A549 (cell line): ENCODE data around the gene PPP2R2D. TPM values are rescaled to one million over a fixed set of nuclear protein-coding genes. Genes with fewer than 3 reads are reported as not detected.

ENCODE experiments used
- ATAC-seq, 2 experiments: fragments of 200-7000 bp in 1 of 2; fragments of >200 bp in 1 of 2; cut with Nextera tagmentation in 1 of 2; cut with Tn5 transposase in 1 of 2; 3 replicates each; pipeline versions ENCODE4 v1.8.0 to v1.9.1; 2018 to 2020; ENCODE audit warnings: mild to moderate bottlenecking in 1 of 2, moderate library complexity in 1 of 2
- CTCF ChIA-PET: fragments of 300-600 bp; sonication (Branson Sonifier 250); formaldehyde crosslinking; extraction: SDS; loops from one replicate; lab custom pipeline; 2021; ENCODE audit warnings: antibody characterized with exemption, inconsistent platforms; lab: Yijun Ruan, JAX
- POLR2A ChIA-PET: fragments of 350-600 bp; formaldehyde crosslinking; extraction: SDS; loops from one replicate; lab custom pipeline; 2021; ENCODE audit warnings: antibody characterized with exemption, inconsistent platforms; lab: Yijun Ruan, JAX
- DNase-seq, 2 experiments: peaks; one replicate each; pipeline versions ENCODE4 v3.0.0 to v3.0.0-alpha.2; 2011 to 2016; ENCODE audit warnings: low read depth in 1 of 2, low spot score in 1 of 2
- FAIRE-seq: peaks from 2 replicates; lab custom pipeline; 2011; peaks lifted over from hg19 to GRCh38; lab: Jason Lieb, UNC
- H3K27ac ChIP-seq, 2 experiments: fragments of >200 bp; sonication (Bioruptor Twin); formaldehyde crosslinking; 3 replicates each; pipeline ENCODE4 v1.5.1; 2016 to 2017
- H3K4me1 ChIP-seq: fragments of >200 bp; sonication (Bioruptor Twin); formaldehyde crosslinking; 3 replicates; pipeline ENCODE4 v1.6.1; 2016
- H3K4me2 ChIP-seq: fragments of >200 bp; sonication (Bioruptor Twin); formaldehyde crosslinking; 3 replicates; pipeline ENCODE4 v1.6.1; 2016
- H3K4me3 ChIP-seq: fragments of >200 bp; sonication (Bioruptor Twin); formaldehyde crosslinking; 3 replicates; pipeline ENCODE4 v1.5.1; 2016
- H3K9me3 ChIP-seq: fragments of >200 bp; sonication (Bioruptor Twin); formaldehyde crosslinking; 3 replicates; pipeline ENCODE4 v1.6.1; 2016
- BHLHE40 ChIP-seq: IDR thresholded peaks from 2 replicates; pipeline ENCODE4 v1.6.1; 2012; ENCODE audit warnings: low read depth, low read length, inconsistent platforms
- CEBPB ChIP-seq, 2 experiments: fragments of >200 bp in 1 of 2; sonication (Bioruptor Twin) in 1 of 2; formaldehyde crosslinking in 1 of 2; IDR thresholded peaks; 2 replicates each; pipeline ENCODE4 v1.6.1; 2012 to 2016
- CHD4 ChIP-seq: fragments of 200-600 bp; sonication (generic); IDR thresholded peaks from 2 replicates; pipeline ENCODE4 v1.6.1; 2016; ENCODE audit warnings: antibody characterized with exemption, mild to moderate bottlenecking, borderline replicate concordance
- EHF ChIP-seq: fragments of 250-450 bp; sonication (Bioruptor Pico); IDR thresholded peaks from 2 replicates; pipeline ENCODE4 v1.5.0; 2020; ENCODE audit warnings: mild to moderate bottlenecking
- EHMT2 ChIP-seq: fragments of 200-600 bp; sonication (generic); IDR thresholded peaks from 2 replicates; pipeline ENCODE4 v1.6.1; 2016; ENCODE audit warnings: antibody characterized with exemption, low read depth, mild to moderate bottlenecking, moderate library complexity
- EP300 ChIP-seq, 2 experiments: fragments of >200 bp; sonication (Bioruptor Twin); formaldehyde crosslinking; IDR thresholded peaks; 2 replicates in 1 of 2; 3 replicates in 1 of 2; pipeline ENCODE4 v1.6.1; 2016 to 2017
- FOSL2 ChIP-seq, 2 experiments: fragments of 450-650 bp in 1 of 2; fragments of >200 bp in 1 of 2; sonication (Bioruptor Twin) in 1 of 2; formaldehyde crosslinking; IDR thresholded peaks; 2 replicates each; pipeline versions ENCODE4 v1.5.0 to v1.6.1; 2016 to 2020; ENCODE audit warnings: mild to moderate bottlenecking in 1 of 2, moderate library complexity in 1 of 2
- FOXS1 ChIP-seq: fragments of 250-450 bp; sonication (Bioruptor Pico); IDR thresholded peaks from 2 replicates; pipeline ENCODE4 v1.5.0; 2020; ENCODE audit warnings: mild to moderate bottlenecking, moderate library complexity
- HDAC2 ChIP-seq: fragments of 200-600 bp; sonication (generic); IDR thresholded peaks from 2 replicates; pipeline ENCODE4 v1.6.1; 2016
- JUN ChIP-seq, 2 experiments: fragments of >200 bp; sonication (Bioruptor Twin); formaldehyde crosslinking; IDR thresholded peaks; 2 replicates in 1 of 2; 3 replicates in 1 of 2; pipeline ENCODE4 v1.6.1; 2016 to 2017
- KDM1A ChIP-seq: fragments of 200-600 bp; sonication (generic); IDR thresholded peaks from 2 replicates; pipeline ENCODE4 v1.6.1; 2016; ENCODE audit warnings: low read depth, mild to moderate bottlenecking
- MAZ ChIP-seq: fragments of 150-350 bp; IDR thresholded peaks from 2 replicates; pipeline ENCODE4 v1.6.1; 2014; ENCODE audit warnings: antibody characterized with exemption, low read depth, low read length, borderline replicate concordance
- NFE2L2 ChIP-seq: fragments of 150-350 bp; conservative IDR thresholded peaks from 2 replicates; pipeline ENCODE4 v1.6.1; 2014; ENCODE audit warnings: low read length
- PHF8 ChIP-seq: fragments of 200-600 bp; sonication (generic); IDR thresholded peaks from 2 replicates; pipeline ENCODE4 v1.6.1; 2016; ENCODE audit warnings: low read depth, mild to moderate bottlenecking, antibody characterized with exemption, moderate library complexity, borderline replicate concordance
- POLR2A ChIP-seq: IDR thresholded peaks from 2 replicates; pipeline ENCODE4 v1.6.1; 2012; ENCODE audit warnings: mild to moderate bottlenecking, low read length
- RCOR1 ChIP-seq: fragments of 150-350 bp; IDR thresholded peaks from 2 replicates; pipeline ENCODE4 v1.6.1; 2014; ENCODE audit warnings: antibody characterized with exemption, low read length, low read depth
- RNF2 ChIP-seq: fragments of 200-600 bp; sonication (generic); IDR thresholded peaks from 2 replicates; pipeline ENCODE4 v1.6.1; 2016; ENCODE audit warnings: low read depth, mild to moderate bottlenecking, antibody characterized with exemption, moderate library complexity, borderline replicate concordance
- TP53 ChIP-seq: fragments of 250-450 bp; sonication (Bioruptor Pico); IDR thresholded peaks from 2 replicates; pipeline ENCODE4 v1.5.0; 2021; ENCODE audit warnings: mild to moderate bottlenecking, moderate library complexity
- USF2 ChIP-seq: fragments of 450-650 bp; IDR thresholded peaks from 2 replicates; pipeline ENCODE4 v1.6.1; 2014; ENCODE audit warnings: antibody characterized with exemption
- WGBS: methylation state at CpG from one replicate; pipeline ENCODE4 v1.1.6; 2017; ENCODE audit errors: missing lambda C conversion rate; 5-methylcytosine and 5-hydroxymethylcytosine counted together
- polyA plus RNA-seq, 4 experiments: library from polyadenylated mRNA; depleted of rRNA in 3 of 4; stranded (reverse); fragments of >200 nt; fragmentation: RNase III in 1 of 4; extraction: RNeasy Plus Mini Kit Qiagen cat#74134 plus additional on column Dnase treatment in 1 of 4; gene quantifications; 2 replicates in 3 of 4; 3 replicates in 1 of 4; pipeline ENCODE4 v1.2.3, GENCODE V29; 2011 to 2017

PPP2R2D gene
- polyA plus RNA-seq, 2 of the 4 experiments (the other 2 are of a cell fraction): 23.9 to 36.0 TPM

- TF ChIP-seq RCOR1 (no peak), TP53 (CRISPR knock-in tag) (no peak)
- TF ChIP-seq, all 56 proteins: peak for 0
Measured at GRCh38 chr10:132005147-132005546, 104.3 kb downstream of the PPP2R2D start (continued).

DNA sequence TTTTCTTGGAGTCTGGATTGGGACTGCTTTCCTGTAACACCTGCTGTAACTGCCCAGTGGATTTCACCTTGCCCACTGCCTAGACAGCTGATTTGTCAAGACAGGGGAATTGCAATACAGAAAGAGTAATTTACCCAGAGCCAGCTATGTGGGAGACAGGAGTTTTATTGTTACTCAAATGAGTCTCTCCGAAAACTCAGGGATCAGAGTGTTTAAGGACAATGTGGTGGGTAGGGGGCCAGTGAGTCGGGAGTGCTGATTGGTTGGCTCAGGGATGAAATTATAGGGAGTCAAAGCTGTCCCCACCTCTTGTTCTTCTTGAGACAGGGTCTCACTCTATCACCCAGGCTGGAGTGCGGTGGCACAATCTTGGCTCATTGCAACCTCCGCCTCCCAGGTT lies 106.2 kb downstream of the PPP2R2D start:
- H3K4me2 ChIP-seq: no peak overlapping the region
- WGBS: 90% methylated on average over 4 of the region's 4 CpGs
- DNase-seq: no peak
- ChIA-PET CTCF (interaction anchor here (1.2 to 3.8 kb wide), 2 partner anchors 16 to 136 kb away, joined by 3 to 21 read pairs; no protein-coding TSS in a partner anchor), POLR2A (no interaction called here)
- FAIRE-seq: no peak
- H3K4me1 ChIP-seq: no peaks in the 10 kb centered on the region
- no peak for TF ChIP-seq POLR2A
- TF ChIP-seq PHF8: no peak
- no peak for TF ChIP-seq KDM1A
- no peak for TF ChIP-seq EHF (CRISPR knock-in tag)
- TF ChIP-seq USF2: no peak
- no peak for TF ChIP-seq HDAC2
- no peak for TF ChIP-seq RCOR1
- TF ChIP-seq FOXS1 (CRISPR knock-in tag): no peak
- no peak for TF ChIP-seq MAZ
- no peak for TF ChIP-seq NFE2L2
- TF ChIP-seq EP300 (IDR thresholded peaks at IDR 0.05): no peak
- TF ChIP-seq EHMT2: no peak
- TF ChIP-seq JUN (IDR thresholded peaks at IDR 0.05): no peak
- TF ChIP-seq RNF2: no peak
- no peak for TF ChIP-seq CHD4
- no peak overlapping the region for H3K4me3 ChIP-seq
- ATAC-seq: no peak
- H3K27ac ChIP-seq: no peak overlapping the region
- peaks cover 7% of the 10 kb centered on the region for H3K9me3 ChIP-seq

GRCh38 chr10:132007681-132008080 lies 106.9 kb downstream of the PPP2R2D start:
- ATAC-seq (no peak), DNase-seq (no peak), FAIRE-seq (no peak)
- Histone ChIP-seq H3K4me1 (no peaks in the 10 kb centered on the region), H3K4me2 (no peak overlapping the region), H3K9me3 (peaks cover 7% of the 10 kb centered on the region), H3K4me3 (no peak overlapping the region), H3K27ac (no peak overlapping the region)
- TF ChIP-seq CEBPB (IDR thresholded peaks at IDR 0.05) (no peak), BHLHE40 (no peak), FOSL2 (IDR thresholded peaks at IDR 0.05) (no peak), FOSL2 (CRISPR knock-in tag; IDR thresholded peaks at IDR 0.05) (no peak), EHMT2 (no peak)
- 94% methylated on average over 10 of the region's 10 CpGs for WGBS
- ChIA-PET POLR2A (no interaction called here), CTCF (interaction anchor here (3.8 kb wide), 1 partner anchor 15 kb away, joined by 21 read pairs; no protein-coding TSS in a partner anchor)

Other genes starting within 250 kb of the PPP2R2D start
- gene BNIP3, start 80.9 kb downstream of the PPP2R2D start, polyA plus RNA-seq (2011; rRNA removed): 46.6 and 51.2 TPM in 2 replicates
- gene BNIP3, start 80.9 kb downstream of the PPP2R2D start, polyA plus RNA-seq (2017; fragmentation: RNase III; extraction: RNeasy Plus Mini Kit Qiagen cat#74134 plus additional on column Dnase treatment): 46.9 to 52.1 TPM (median 51.0 TPM) in 3 replicates
- gene JAKMIP3, start 164.9 kb downstream of the PPP2R2D start, polyA plus RNA-seq (2011; rRNA removed): 3.1 and 4.1 TPM in 2 replicates
- gene JAKMIP3, start 164.9 kb downstream of the PPP2R2D start, polyA plus RNA-seq (2017; fragmentation: RNase III; extraction: RNeasy Plus Mini Kit Qiagen cat#74134 plus additional on column Dnase treatment): 3.1 to 4.1 TPM (median 3.8 TPM) in 3 replicates